Adipocyte (in vitro differentiated cells): ENCODE measurements around the gene PER1.
A peak's percentile ranks its signal among the peaks of the same experiment; 100 is the strongest.

Experiments used
- DNase-seq: peaks from one replicate; pipeline ENCODE4 v3.0.0-alpha.2; 2015; ENCODE audit warnings: low read depth
- H3K27me3 ChIP-seq: replicated peaks from 2 replicates; pipeline ENCODE4 v1.7.0; 2013; ENCODE audit warnings: mild to moderate bottlenecking, low read length, moderate library complexity; ENCODE audit not compliant: control insufficient read depth, insufficient read depth
- H3K36me3 ChIP-seq: 2 replicates; pipeline ENCODE4 v1.7.0; 2013; ENCODE audit warnings: low read length, mild to moderate bottlenecking, moderate library complexity; ENCODE audit not compliant: control insufficient read depth, insufficient read depth, severe bottlenecking
- H3K4me1 ChIP-seq: 2 replicates; pipeline ENCODE4 v1.7.0; 2013; ENCODE audit warnings: mild to moderate bottlenecking, low read length, moderate library complexity; ENCODE audit not compliant: control insufficient read depth, insufficient read depth
- H3K4me3 ChIP-seq: 2 replicates; pipeline ENCODE4 v1.7.0; 2013; ENCODE audit warnings: mild to moderate bottlenecking, low read length, moderate library complexity
- H3K9ac ChIP-seq: 2 replicates; pipeline ENCODE4 v1.7.0; 2013; ENCODE audit warnings: mild to moderate bottlenecking, low read length, moderate library complexity
- H3K9me3 ChIP-seq: 2 replicates; pipeline ENCODE4 v1.7.0; 2013; ENCODE audit warnings: mild to moderate bottlenecking, low read length, moderate library complexity; ENCODE audit not compliant: control insufficient read depth

The PER1 gene

GRCh38 chr17:8121407-8121680 is 30.9 kb downstream of the PER1 start:
- peaks cover 16% of the 10 kb centered on the region for H3K27me3 ChIP-seq
- peak overlapping the region; percentile 78 for H3K4me3 ChIP-seq
- no peak for DNase-seq
- no peaks in the 10 kb centered on the region for H3K36me3 ChIP-seq
- H3K4me1 ChIP-seq: peaks cover 49% of the 10 kb centered on the region
- no peaks in the 10 kb centered on the region for H3K9me3 ChIP-seq
- H3K9ac ChIP-seq: no peak overlapping the region

GRCh38 chr17:8120520-8121406 is 31.4 kb downstream of the PER1 start:
- peak; percentile 80 for DNase-seq
- H3K4me1 ChIP-seq: peaks cover 44% of the 10 kb centered on the region
- peak overlapping the region; percentile 76 for H3K4me3 ChIP-seq
- no peaks in the 10 kb centered on the region for H3K9me3 ChIP-seq
- H3K36me3 ChIP-seq: no peaks in the 10 kb centered on the region
- peak overlapping the region; percentile 32 for H3K9ac ChIP-seq
- peaks cover 22% of the 10 kb centered on the region for H3K27me3 ChIP-seq

- no peaks in the 10 kb centered on the region for H3K9me3 ChIP-seq
- H3K4me3 ChIP-seq: peak overlapping the region; percentile 84
- H3K4me1 ChIP-seq: peaks cover 37% of the 10 kb centered on the region
- peak overlapping the region; percentile 71 for H3K9ac ChIP-seq
- H3K27me3 ChIP-seq: peaks cover 26% of the 10 kb centered on the region
- DNase-seq: peak; percentile 96
- no peaks in the 10 kb centered on the region for H3K36me3 ChIP-seq
Measured at GRCh38 chr17:8119581-8120519, 32.4 kb downstream of the PER1 start.

- H3K9me3 ChIP-seq: no peaks in the 10 kb centered on the region
- no peaks in the 10 kb centered on the region for H3K36me3 ChIP-seq
- peak overlapping the region; percentile 71 for H3K9ac ChIP-seq
- peak overlapping the region; percentile 84 for H3K4me3 ChIP-seq
- peak; percentile 95 for DNase-seq
- peaks cover 28% of the 10 kb centered on the region for H3K27me3 ChIP-seq
- peaks cover 28% of the 10 kb centered on the region for H3K4me1 ChIP-seq
Measured at GRCh38 chr17:8118769-8119580, 33.2 kb downstream of the PER1 start.

- DNase-seq: peak; percentile 61
- Histone ChIP-seq H3K27me3 (peaks cover 32% of the 10 kb centered on the region), H3K9me3 (no peaks in the 10 kb centered on the region), H3K4me1 (peaks cover 20% of the 10 kb centered on the region), H3K9ac (peak within 1 kb of the TSS; percentile 71), H3K4me3 (peak within 1 kb of the TSS; percentile 84), H3K36me3 (no peaks in the 10 kb centered on the region)
Measured at GRCh38 chr17:8117980-8118768, 34.0 kb downstream of the PER1 start, which contains the start of gene ALOXE3. Gene ALOXE3 (minus strand): TSS chr17:8118514. CDS start chr17:8117990, 524 bp downstream.

GRCh38 chr17:8117367-8117979 is 34.7 kb downstream of the PER1 start:
- Histone ChIP-seq H3K9me3 (no peaks in the 10 kb centered on the region), H3K27me3 (peaks cover 39% of the 10 kb centered on the region), H3K4me3 (no peak overlapping the region), H3K9ac (no peak overlapping the region), H3K4me1 (peaks cover 13% of the 10 kb centered on the region), H3K36me3 (no peaks in the 10 kb centered on the region)
- no peak for DNase-seq

GRCh38 chr17:8116776-8117175 is 35.4 kb downstream of the PER1 start:
- peaks cover 12% of the 10 kb centered on the region for H3K4me1 ChIP-seq
- DNase-seq: no peak
- H3K4me3 ChIP-seq: no peak overlapping the region
- no peaks in the 10 kb centered on the region for H3K9me3 ChIP-seq
- H3K9ac ChIP-seq: no peak overlapping the region
- peaks cover 45% of the 10 kb centered on the region for H3K27me3 ChIP-seq
- no peaks in the 10 kb centered on the region for H3K36me3 ChIP-seq

- H3K4me3 ChIP-seq: no peak overlapping the region
- peaks cover 61% of the 10 kb centered on the region for H3K27me3 ChIP-seq
- H3K9ac ChIP-seq: no peak overlapping the region
- no peaks in the 10 kb centered on the region for H3K4me1 ChIP-seq
- no peaks in the 10 kb centered on the region for H3K9me3 ChIP-seq
- no peak for DNase-seq
- H3K36me3 ChIP-seq: no peaks in the 10 kb centered on the region
Measured at GRCh38 chr17:8110907-8111306, 41.3 kb downstream of the PER1 start.

- Histone ChIP-seq H3K36me3 (no peaks in the 10 kb centered on the region), H3K9ac (no peak overlapping the region), H3K4me1 (no peaks in the 10 kb centered on the region), H3K9me3 (no peaks in the 10 kb centered on the region), H3K4me3 (no peak overlapping the region), H3K27me3 (peaks cover 57% of the 10 kb centered on the region)
- no peak for DNase-seq
Measured at GRCh38 chr17:8110456-8110804, 41.8 kb downstream of the PER1 start.
